Lung (tissue), 12 donors: ENCODE results near the gene PRDM16. TPM values are rescaled to one million over a fixed set of nuclear protein-coding genes. Genes with fewer than 3 reads are reported as not detected.

Experiments
- ATAC-seq: fragments of 200-7000 bp; cut with Tn5 transposase; one replicate; pipeline ENCODE4 v1.9.1; 2020; ENCODE audit warnings: moderate number of reproducible peaks; ENCODE audit not compliant: insufficient read depth, low FRiP score
- DNase-seq, 3 donors: peaks; one replicate each; pipeline ENCODE4 v3.0.0-alpha.2; 2013 to 2017
- H3K27ac ChIP-seq, 2 donors: one replicate each; pipeline ENCODE4 v1.5.1; 2013; ENCODE audit warnings: mild to moderate bottlenecking in 2 of 2, moderate library complexity in 2 of 2, control low read depth in 1 of 2, inconsistent platforms in 1 of 2, low read depth in 1 of 2, low read length in 1 of 2
- H3K27me3 ChIP-seq, 3 donors: one replicate each; pipeline ENCODE4 v1.5.1; 2013; ENCODE audit warnings: low read length in 2 of 3; ENCODE audit not compliant: control insufficient read depth in 3 of 3, insufficient read depth in 3 of 3
- H3K36me3 ChIP-seq, 4 donors: one replicate each; pipeline ENCODE4 v1.5.1; 2013; ENCODE audit warnings: low read length in 4 of 4, mild to moderate bottlenecking in 1 of 4, moderate library complexity in 1 of 4; ENCODE audit not compliant: control insufficient read depth in 4 of 4, insufficient read depth in 4 of 4
- H3K4me1 ChIP-seq, 5 donors: one replicate each; pipeline ENCODE4 v1.5.1; 2013; ENCODE audit warnings: low read length in 5 of 5, mild to moderate bottlenecking in 2 of 5, moderate library complexity in 1 of 5; ENCODE audit not compliant: control insufficient read depth in 5 of 5, insufficient read depth in 5 of 5
- H3K4me3 ChIP-seq: one replicate; pipeline ENCODE4 v1.5.1; 2013; ENCODE audit warnings: mild to moderate bottlenecking, control low read depth, moderate library complexity
- H3K9ac ChIP-seq, 2 donors: one replicate each; pipeline ENCODE4 v1.5.1; 2013; ENCODE audit warnings: low read length in 2 of 2, control low read depth in 1 of 2; ENCODE audit not compliant: insufficient read depth in 1 of 2
- H3K9me3 ChIP-seq, 4 donors: one replicate each; pipeline ENCODE4 v1.5.1; 2013; ENCODE audit warnings: low read length in 3 of 4, mild to moderate bottlenecking in 1 of 4, moderate library complexity in 1 of 4; ENCODE audit not compliant: control insufficient read depth in 4 of 4, insufficient read depth in 3 of 4
- CTCF ChIP-seq: IDR thresholded peaks from 2 replicates; pipeline ENCODE4 v1.5.1; 2012; ENCODE audit warnings: mild to moderate bottlenecking; ENCODE audit errors: control extremely low read depth, extremely low read depth
- WGBS, 2 donors: extraction: QIAGEN DNeasy Blood & Tissue Kit; methylation state at CpG; one replicate each; pipeline ENCODE4 v1.1.7; 2013; 5-methylcytosine and 5-hydroxymethylcytosine counted together
- polyA plus RNA-seq, 2 donors: library from polyadenylated mRNA; stranded (reverse); fragments of 200-250 nt; gene quantifications; one replicate each; pipeline ENCODE4 v1.2.1, GENCODE V29; 2013
- total RNA-seq, 2 donors: library from RNA; depleted of rRNA in 1 of 2; stranded (reverse); fragments of >200 nt in 1 of 2; gene quantifications; one replicate each; pipeline ENCODE4 v1.2.1, GENCODE V29; 2014 to 2021
- donor health status: control.
- donor health status: control.
- donor health status: Bipolar disorder and iron deficiency.
- donor health status: healthy.
- donor health status: DM: yes; HTN: yes; CAD: no.

The PRDM16 gene
- total and polyA plus RNA-seq, 4 donors, result 2.4 to 36.5 (median 13.1) TPM

DNA sequence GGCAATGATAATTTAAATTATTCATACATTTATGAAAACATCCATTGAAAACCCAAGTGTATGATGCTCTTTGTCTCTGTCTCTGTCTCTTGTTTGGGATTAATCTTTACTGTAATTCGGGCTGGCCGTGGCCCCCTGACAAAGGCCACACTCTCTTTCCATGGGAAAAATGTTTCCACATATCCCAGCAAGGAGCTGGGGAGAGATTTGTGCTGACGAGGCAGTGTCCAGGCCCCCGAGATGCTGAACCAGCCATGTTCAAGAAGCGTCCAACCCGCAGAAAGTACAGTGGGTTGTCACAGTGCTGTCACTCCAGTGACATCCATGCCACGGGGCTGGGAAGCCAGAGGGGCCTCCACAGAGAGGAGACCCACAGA is 147.0 kb downstream of the PRDM16 start:
- no peak overlapping the region for H3K9ac ChIP-seq
- no peak overlapping the region for H3K27ac ChIP-seq
- H3K36me3 ChIP-seq, result no peaks in the 10 kb centered on the region
- peaks cover 0 to 4% (median 0%) of the 10 kb centered on the region in 3 donors for H3K27me3 ChIP-seq
- TF ChIP-seq CTCF, result no peak
- ATAC-seq (no peak), DNase-seq (no peak)
- 86 to 89% methylated on average over 7 of the region's 7 CpGs for WGBS, 2 donors
- H3K4me1 ChIP-seq, result peaks cover 0 to 41% (median 9%) of the 10 kb centered on the region in 5 donors
- no peaks in the 10 kb centered on the region for H3K9me3 ChIP-seq
- no peak overlapping the region for H3K4me3 ChIP-seq

GRCh38 chr1:3217181-3217641 is 148.2 kb downstream of the PRDM16 start:
- H3K27ac ChIP-seq, result no peak overlapping the region
- no peak for TF ChIP-seq CTCF
- H3K9me3 ChIP-seq, result no peaks in the 10 kb centered on the region
- no peak for ATAC-seq
- 62 to 85% methylated on average over 15 of the region's 15 CpGs for WGBS, 2 donors
- H3K9ac ChIP-seq, result no peak overlapping the region
- no peak overlapping the region for H3K4me3 ChIP-seq
- H3K27me3 ChIP-seq, result peaks cover 0 to 4% (median 0%) of the 10 kb centered on the region in 3 donors
- DNase-seq, result peak in 1 of 3 donors; percentile 61
- H3K4me1 ChIP-seq, result peaks cover 0 to 51% (median 16%) of the 10 kb centered on the region in 5 donors
- no peaks in the 10 kb centered on the region for H3K36me3 ChIP-seq

DNA sequence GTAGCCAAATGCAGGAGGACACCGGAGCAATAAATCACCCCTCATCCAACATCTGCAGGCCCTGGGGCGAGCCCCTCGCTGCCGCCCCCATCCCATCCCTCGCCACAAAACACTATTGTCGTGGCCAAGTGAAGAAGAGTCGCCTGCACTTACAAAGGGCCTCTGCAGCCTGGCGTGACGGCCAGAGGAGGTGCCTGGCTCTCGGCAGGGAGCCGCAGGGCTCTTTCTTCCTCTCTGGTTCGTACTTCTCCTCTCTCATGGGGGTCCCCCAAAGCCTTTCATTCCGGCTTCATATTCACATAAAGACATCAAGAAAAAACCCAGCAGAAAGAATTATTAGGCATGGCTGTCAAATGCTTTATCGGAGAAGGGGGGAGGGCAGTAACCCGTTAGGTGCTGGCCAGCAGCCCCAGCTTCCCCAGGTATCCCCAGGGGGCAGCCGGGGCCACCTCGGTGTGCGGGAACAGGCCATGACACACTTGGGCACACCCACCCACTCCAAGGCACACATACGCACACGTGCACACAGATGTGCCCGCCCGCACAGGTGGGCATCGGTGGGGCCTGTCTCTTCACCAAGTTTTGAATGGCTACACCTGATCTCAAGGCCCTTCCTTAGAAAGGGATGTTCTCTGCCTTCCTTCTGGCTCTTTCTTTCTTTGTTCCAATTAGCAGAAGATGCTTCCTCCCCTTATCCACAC is 149.1 kb downstream of the PRDM16 start:
- Histone ChIP-seq H3K4me3 (no peak overlapping the region), H3K27ac (no peak overlapping the region), H3K9me3 (no peaks in the 10 kb centered on the region), H3K9ac (no peak overlapping the region), H3K27me3 (peaks cover 0 to 4% (median 0%) of the 10 kb centered on the region in 3 donors), H3K4me1 (peaks cover 0 to 58% (median 16%) of the 10 kb centered on the region in 5 donors), H3K36me3 (no peaks in the 10 kb centered on the region)
- 53 to 71% methylated on average over 23 of the region's 23 CpGs for WGBS, 2 donors
- DNase-seq (no peak), ATAC-seq (no peak)
- no peak for TF ChIP-seq CTCF
